Measurements from ENCODE around the gene GPR15. TPM values are rescaled to one million over a fixed set of nuclear protein-coding genes. Genes with fewer than 3 reads are reported as not detected.

Gene GPR15
- total and polyA plus RNA-seq, 2 donors (not counting 3 experiments of a cell fraction or from before 2014, with no cell fraction given), result not detected

- dilution Hi-C loops (cut with MboI; ENCODE audit: extremely low pct_ligation_motif_present, low sequenced_read_pairs), result no loop called here
- ChIA-PET POLR2A (no interaction called here), CTCF (interaction anchor here (1.1 kb wide), 1 partner anchor 65 kb away, joined by 3 read pairs; no protein-coding TSS in a partner anchor)
- no peak for DNase-seq (ENCODE audit: low read depth, low spot score)
- no TSS peak for BruUV-seq (replicated peaks)
- H3K36me3 ChIP-seq (ENCODE audit: control insufficient read depth in 2 of 2, extremely low read depth in 1 of 2, insufficient read depth in 2 of 2, low read length in 2 of 2), result no peaks in the 10 kb centered on the region
- no peak overlapping the region for H3K27ac ChIP-seq (ENCODE audit: insufficient read depth, low read depth, low read length)
- H3K4me1 ChIP-seq (ENCODE audit: control insufficient read depth, extremely low read depth, insufficient read depth, low read length), result no peaks in the 10 kb centered on the region
- no peak for TF ChIP-seq MAX (IDR thresholded peaks at IDR 0.05; ENCODE audit: insufficient read depth, insufficient read length)
- TF ChIP-seq CTCF (IDR thresholded peaks at IDR 0.05; ENCODE audit: extremely low read depth in 1 of 2, insufficient read depth in 1 of 2, low read depth in 1 of 2, low read length in 2 of 2), result no peak
- no peak for TF ChIP-seq JUN (IDR thresholded peaks at IDR 0.05; ENCODE audit: borderline replicate concordance, insufficient read depth, insufficient read length, low read depth)
- no peak for TF ChIP-seq GATA2 (IDR thresholded peaks at IDR 0.05; ENCODE audit: insufficient read depth, insufficient read length, low read depth, low read length)
- no peak for TF ChIP-seq POLR2AphosphoS5 (IDR thresholded peaks at IDR 0.05; ENCODE audit: insufficient read depth, low read depth, low read length)
- TF ChIP-seq MYC (IDR thresholded peaks at IDR 0.05; ENCODE audit: low read depth, low read length), result no peak
- TF ChIP-seq POLR2A (IDR thresholded peaks at IDR 0.05; ENCODE audit: low read depth, low read length), result no peak
- TF ChIP-seq EZH2 (IDR thresholded peaks at IDR 0.05; ENCODE audit: borderline replicate concordance, low read depth, low read length, severe bottlenecking), result no peak
- no peak for TF ChIP-seq FOS (IDR thresholded peaks at IDR 0.05; ENCODE audit: borderline replicate concordance, insufficient read depth, low read length)
- no peaks in the 10 kb centered on the region for H3K9me3 ChIP-seq (replicated peaks; ENCODE audit: control insufficient read depth, insufficient read depth, low read length)
- no peak overlapping the region for H3K4me2 ChIP-seq (ENCODE audit: insufficient read depth, low read length)
- peaks cover 5 to 12% of the 10 kb centered on the region in 2 experiments for H3K27me3 ChIP-seq (ENCODE audit: control insufficient read depth in 2 of 2, insufficient read depth in 2 of 2, low read length in 2 of 2)
- H3K4me3 ChIP-seq (replicated peaks in 1 of 3; ENCODE audit: insufficient read depth in 1 of 3, low read depth in 1 of 3, low read length in 3 of 3), result no peak overlapping the region
- no peaks in the 10 kb centered on the region for H3K9me1 ChIP-seq (replicated peaks; ENCODE audit: control insufficient read depth, extremely low read depth, insufficient read depth, low read length)
- no peaks in the 10 kb centered on the region for H4K20me1 ChIP-seq (replicated peaks; ENCODE audit: control insufficient read depth, extremely low read depth, insufficient read depth, low read length)
- no peak for FAIRE-seq
- H2AFZ ChIP-seq (ENCODE audit: low read depth, low read length), result no peak overlapping the region
- no peaks in the 10 kb centered on the region for H3K79me2 ChIP-seq (ENCODE audit: control insufficient read depth, insufficient read depth, low read length)
- H3K9ac ChIP-seq (replicated peaks; ENCODE audit: extremely low read depth, insufficient read depth, low read length), result no peak overlapping the region
- intact Hi-C loops (cut with micrococcal nuclease), result no loop called here
Observed at GRCh38 chr3:98565237-98565643, 33.5 kb downstream of the GPR15 start.
